K562 (cell line): ENCODE data around the gene VTN. TPM values are rescaled to one million over a fixed set of nuclear protein-coding genes. Genes with fewer than 3 reads are reported as not detected.
A peak's percentile ranks its signal among the peaks of the same experiment; 100 is the strongest.

Experiments
- ARID1B ChIP-seq: fragments of 450-650 bp; IDR thresholded peaks from 2 replicates; pipeline ENCODE4 v1.6.1; 2016; ENCODE audit warnings: antibody characterized with exemption, mild to moderate bottlenecking, inconsistent platforms
- DDX20 ChIP-seq: fragments of 450-650 bp; IDR thresholded peaks from 2 replicates; pipeline ENCODE4 v1.6.1; 2016; ENCODE audit warnings: missing genetic modification characterization, low read depth, mild to moderate bottlenecking, missing compliant biosample characterization, moderate library complexity
- ELF1 ChIP-seq: fragments of 200-800 bp; sonication (Bioruptor generic); IDR thresholded peaks from 2 replicates; pipeline ENCODE4 v1.6.1; 2016; ENCODE audit warnings: missing genetic modification characterization, missing compliant biosample characterization
- EWSR1 ChIP-seq: fragments of 450-650 bp; IDR thresholded peaks from 2 replicates; pipeline ENCODE4 v1.6.1; 2018; ENCODE audit warnings: borderline replicate concordance, mild to moderate bottlenecking, low read depth, moderate library complexity; ENCODE audit not compliant: partially characterized antibody
- HBP1 ChIP-seq: fragments of 450-650 bp; formaldehyde crosslinking; IDR thresholded peaks from 2 replicates; pipeline ENCODE4 v1.4.0; 2022; ENCODE audit warnings: missing genetic modification characterization
- HMGXB4 ChIP-seq: sonication (generic); formaldehyde crosslinking; IDR thresholded peaks from 2 replicates; pipeline ENCODE4 v1.8.1; 2023; ENCODE audit warnings: mild to moderate bottlenecking, missing genetic modification reagents
- MCM5 ChIP-seq: fragments of 450-650 bp; IDR thresholded peaks from 2 replicates; pipeline ENCODE4 v1.6.1; 2016; ENCODE audit warnings: low read depth
- MIER1 ChIP-seq: fragments of 450-650 bp; IDR thresholded peaks from 2 replicates; pipeline ENCODE4 v1.6.1; 2016; ENCODE audit warnings: antibody characterized with exemption, mild to moderate bottlenecking, low read depth
- SRF ChIP-seq, 2 experiments: fragments of 250-450, 450-650 bp in 1 of 2; sonication (Bioruptor Pico) in 1 of 2; sonication (generic) in 1 of 2; formaldehyde crosslinking; IDR thresholded peaks; 2 replicates each; pipeline versions ENCODE4 v1.5.0 to v1.5.1; 2020 to 2022; ENCODE audit warnings: mild to moderate bottlenecking in 1 of 2, missing genetic modification reagents in 1 of 2
- ZFP30 ChIP-seq: fragments of 250-450 bp; sonication (Bioruptor Pico); IDR thresholded peaks from 2 replicates; pipeline ENCODE4 v1.8.0; 2022; ENCODE audit warnings: moderate library complexity, mild to moderate bottlenecking, inconsistent platforms, borderline replicate concordance
- ZFPM2 ChIP-seq: fragments of 250-450 bp; sonication (Bioruptor Pico); IDR thresholded peaks from 2 replicates; pipeline ENCODE4 v1.5.1; 2022; ENCODE audit warnings: mild to moderate bottlenecking
- ZFX ChIP-seq: sonication (generic); formaldehyde crosslinking; IDR thresholded peaks from 2 replicates; pipeline ENCODE4 v1.8.0; 2022; ENCODE audit warnings: mild to moderate bottlenecking, missing genetic modification reagents, moderate library complexity
- ZNF282 ChIP-seq: sonication (generic); formaldehyde crosslinking; IDR thresholded peaks from 2 replicates; pipeline ENCODE4 v1.8.1; 2023; ENCODE audit warnings: missing genetic modification reagents
- ZNF384 ChIP-seq: IDR thresholded peaks from 2 replicates; pipeline ENCODE4 v1.6.1; 2012; ENCODE audit warnings: low read depth, low read length, improper control_type of control experiment
- polyA plus RNA-seq, 8 experiments: library from polyadenylated mRNA; depleted of rRNA in 4 of 8; stranded (reverse) in 5 of 8; unstranded in 3 of 8; fragments of >200 nt; fragmentation: Nextera tagmentation in 2 of 8; fragmentation: Illumina TruSeq in 1 of 8; extraction: Ambion mirVana in 2 of 8; extraction: Trizol in 1 of 8; gene quantifications; 2 replicates each; pipeline versions ENCODE4 v1.2.1 to v1.2.3, GENCODE V29; 2011 to 2014; ENCODE audit warnings: inconsistent platforms in 1 of 8, missing spikeins in 1 of 8
- total RNA-seq, 7 experiments: library from RNA; depleted of rRNA in 6 of 7; stranded (reverse); fragments of >200 nt in 6 of 7; fragmentation: Illumina TruSeq in 2 of 7; extraction: Trizol in 2 of 7; gene quantifications; 2 replicates each; pipeline versions ENCODE4 v1.2.1 to v1.2.3, GENCODE V29; 2011 to 2021; ENCODE audit warnings: low replicate concordance in 1 of 7
- TF ChIP-seq, protein P1 (sequence below), 2 experiments: fragments of 450-650 bp; IDR thresholded peaks; 2 replicates each; pipeline ENCODE4 v1.6.1; 2018; ENCODE audit warnings: mild to moderate bottlenecking in 2 of 2, low read depth in 1 of 2; ENCODE audit not compliant: partially characterized antibody in 2 of 2
- TF ChIP-seq, protein P2 (sequence below): fragments of 250-450 bp; sonication (Bioruptor Pico); IDR thresholded peaks from 2 replicates; pipeline ENCODE4 v1.4.0; 2020; ENCODE audit warnings: mild to moderate bottlenecking, moderate library complexity

Gene VTN
- total and polyA plus RNA-seq, 9 of the 15 experiments (the other 6 are each of a cell fraction or from before 2014, with no cell fraction given) = 0.13 to 1.0 (median 0.29) TPM; not detected in 1

GRCh38 chr17:28335201-28335958 is 34.7 kb downstream of the VTN start, which contains the start of the genes IFT20 and TNFAIP1 (continued):
- TF ChIP-seq ARID1B = 0 out of 2 replicates have a peak, but pooled peaks have one; percentile 4
- no peak for TF ChIP-seq DDX20 (tag)
- TF ChIP-seq ZFX (CRISPR knock-in tag) = peak; percentile 79
- TF ChIP-seq MCM5 = no peak
- no peak for TF ChIP-seq HBP1
- no peak for TF ChIP-seq MIER1
- peak in 1 of 2 experiments; percentile 23; a peak in 1 of 4 replicates for TF ChIP-seq SRF (CRISPR knock-in tag; IDR thresholded peaks at IDR 0.05)
- TF ChIP-seq HMGXB4 (CRISPR knock-in tag) = no peak
- no peak for TF ChIP-seq ZNF282 (CRISPR knock-in tag)
- peak; percentile 7; the same call in 1 of the 2 replicates for TF ChIP-seq ZNF384
- TF ChIP-seq, protein P1, sequence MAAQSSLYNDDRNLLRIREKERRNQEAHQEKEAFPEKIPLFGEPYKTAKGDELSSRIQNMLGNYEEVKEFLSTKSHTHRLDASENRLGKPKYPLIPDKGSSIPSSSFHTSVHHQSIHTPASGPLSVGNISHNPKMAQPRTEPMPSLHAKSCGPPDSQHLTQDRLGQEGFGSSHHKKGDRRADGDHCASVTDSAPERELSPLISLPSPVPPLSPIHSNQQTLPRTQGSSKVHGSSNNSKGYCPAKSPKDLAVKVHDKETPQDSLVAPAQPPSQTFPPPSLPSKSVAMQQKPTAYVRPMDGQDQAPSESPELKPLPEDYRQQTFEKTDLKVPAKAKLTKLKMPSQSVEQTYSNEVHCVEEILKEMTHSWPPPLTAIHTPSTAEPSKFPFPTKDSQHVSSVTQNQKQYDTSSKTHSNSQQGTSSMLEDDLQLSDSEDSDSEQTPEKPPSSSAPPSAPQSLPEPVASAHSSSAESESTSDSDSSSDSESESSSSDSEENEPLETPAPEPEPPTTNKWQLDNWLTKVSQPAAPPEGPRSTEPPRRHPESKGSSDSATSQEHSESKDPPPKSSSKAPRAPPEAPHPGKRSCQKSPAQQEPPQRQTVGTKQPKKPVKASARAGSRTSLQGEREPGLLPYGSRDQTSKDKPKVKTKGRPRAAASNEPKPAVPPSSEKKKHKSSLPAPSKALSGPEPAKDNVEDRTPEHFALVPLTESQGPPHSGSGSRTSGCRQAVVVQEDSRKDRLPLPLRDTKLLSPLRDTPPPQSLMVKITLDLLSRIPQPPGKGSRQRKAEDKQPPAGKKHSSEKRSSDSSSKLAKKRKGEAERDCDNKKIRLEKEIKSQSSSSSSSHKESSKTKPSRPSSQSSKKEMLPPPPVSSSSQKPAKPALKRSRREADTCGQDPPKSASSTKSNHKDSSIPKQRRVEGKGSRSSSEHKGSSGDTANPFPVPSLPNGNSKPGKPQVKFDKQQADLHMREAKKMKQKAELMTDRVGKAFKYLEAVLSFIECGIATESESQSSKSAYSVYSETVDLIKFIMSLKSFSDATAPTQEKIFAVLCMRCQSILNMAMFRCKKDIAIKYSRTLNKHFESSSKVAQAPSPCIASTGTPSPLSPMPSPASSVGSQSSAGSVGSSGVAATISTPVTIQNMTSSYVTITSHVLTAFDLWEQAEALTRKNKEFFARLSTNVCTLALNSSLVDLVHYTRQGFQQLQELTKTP (IDR thresholded peaks at IDR 0.05; ENCODE audit: low read depth in 1 of 2, partially characterized antibody in 2 of 2) = peak in 1 of 2 experiments; percentile 97
- TF ChIP-seq, protein P2, sequence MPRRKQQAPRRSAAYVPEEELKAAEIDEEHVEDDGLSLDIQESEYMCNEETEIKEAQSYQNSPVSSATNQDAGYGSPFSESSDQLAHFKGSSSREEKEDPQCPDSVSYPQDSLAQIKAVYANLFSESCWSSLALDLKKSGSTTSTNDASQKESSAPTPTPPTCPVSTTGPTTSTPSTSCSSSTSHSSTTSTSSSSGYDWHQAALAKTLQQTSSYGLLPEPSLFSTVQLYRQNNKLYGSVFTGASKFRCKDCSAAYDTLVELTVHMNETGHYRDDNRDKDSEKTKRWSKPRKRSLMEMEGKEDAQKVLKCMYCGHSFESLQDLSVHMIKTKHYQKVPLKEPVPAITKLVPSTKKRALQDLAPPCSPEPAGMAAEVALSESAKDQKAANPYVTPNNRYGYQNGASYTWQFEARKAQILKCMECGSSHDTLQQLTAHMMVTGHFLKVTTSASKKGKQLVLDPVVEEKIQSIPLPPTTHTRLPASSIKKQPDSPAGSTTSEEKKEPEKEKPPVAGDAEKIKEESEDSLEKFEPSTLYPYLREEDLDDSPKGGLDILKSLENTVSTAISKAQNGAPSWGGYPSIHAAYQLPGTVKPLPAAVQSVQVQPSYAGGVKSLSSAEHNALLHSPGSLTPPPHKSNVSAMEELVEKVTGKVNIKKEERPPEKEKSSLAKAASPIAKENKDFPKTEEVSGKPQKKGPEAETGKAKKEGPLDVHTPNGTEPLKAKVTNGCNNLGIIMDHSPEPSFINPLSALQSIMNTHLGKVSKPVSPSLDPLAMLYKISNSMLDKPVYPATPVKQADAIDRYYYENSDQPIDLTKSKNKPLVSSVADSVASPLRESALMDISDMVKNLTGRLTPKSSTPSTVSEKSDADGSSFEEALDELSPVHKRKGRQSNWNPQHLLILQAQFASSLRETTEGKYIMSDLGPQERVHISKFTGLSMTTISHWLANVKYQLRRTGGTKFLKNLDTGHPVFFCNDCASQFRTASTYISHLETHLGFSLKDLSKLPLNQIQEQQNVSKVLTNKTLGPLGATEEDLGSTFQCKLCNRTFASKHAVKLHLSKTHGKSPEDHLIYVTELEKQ (CRISPR knock-in tag) = 0 out of 2 replicates have a peak, but pooled peaks have one; percentile 49
- TF ChIP-seq ELF1 (tag) = peak; percentile 86
- no peak for TF ChIP-seq ZFPM2 (CRISPR knock-in tag)
- TF ChIP-seq EWSR1 = no peak
- TF ChIP-seq ZFP30 (CRISPR knock-in tag) = no peak
